Ishikawa (cell line): Measurements from ENCODE around the gene CD300LG.

Experiments used
- CEBPB ChIP-seq: IDR thresholded peaks from 2 replicates; pipeline ENCODE4 v1.6.1; 2012
- CREB1 ChIP-seq: IDR thresholded peaks from 2 replicates; pipeline ENCODE4 v1.6.1; 2012; ENCODE audit warnings: low read depth
- EGR1 ChIP-seq: IDR thresholded peaks from 2 replicates; pipeline ENCODE4 v1.6.1; 2012
- EP300 ChIP-seq: IDR thresholded peaks from 2 replicates; pipeline ENCODE4 v1.6.1; 2012; ENCODE audit warnings: borderline replicate concordance
- MAX ChIP-seq: IDR thresholded peaks from 2 replicates; pipeline ENCODE4 v1.6.1; 2012
- NFIC ChIP-seq: IDR thresholded peaks from 2 replicates; pipeline ENCODE4 v1.6.1; 2012
- RAD21 ChIP-seq: IDR thresholded peaks from 2 replicates; pipeline ENCODE4 v1.6.1; 2012; ENCODE audit warnings: low read depth
- TAF1 ChIP-seq: IDR thresholded peaks from 2 replicates; pipeline ENCODE4 v1.6.1; 2012; ENCODE audit warnings: low read depth, mild to moderate bottlenecking
- TCF12 ChIP-seq: IDR thresholded peaks from 2 replicates; pipeline ENCODE4 v1.6.1; 2012; ENCODE audit warnings: low read depth
- TEAD4 ChIP-seq: IDR thresholded peaks from 2 replicates; pipeline ENCODE4 v1.6.1; 2012
- YY1 ChIP-seq: IDR thresholded peaks from 2 replicates; pipeline ENCODE4 v1.6.1; 2012; ENCODE audit warnings: low read depth
- ZBTB7A ChIP-seq: IDR thresholded peaks from 2 replicates; pipeline ENCODE4 v1.6.1; 2012; ENCODE audit warnings: low read depth
- TF ChIP-seq, protein P1 (sequence below): IDR thresholded peaks from 2 replicates; pipeline ENCODE4 v1.6.1; 2012; ENCODE audit warnings: low read depth, mild to moderate bottlenecking

- no peak for TF ChIP-seq TAF1
- TF ChIP-seq, protein P1, sequence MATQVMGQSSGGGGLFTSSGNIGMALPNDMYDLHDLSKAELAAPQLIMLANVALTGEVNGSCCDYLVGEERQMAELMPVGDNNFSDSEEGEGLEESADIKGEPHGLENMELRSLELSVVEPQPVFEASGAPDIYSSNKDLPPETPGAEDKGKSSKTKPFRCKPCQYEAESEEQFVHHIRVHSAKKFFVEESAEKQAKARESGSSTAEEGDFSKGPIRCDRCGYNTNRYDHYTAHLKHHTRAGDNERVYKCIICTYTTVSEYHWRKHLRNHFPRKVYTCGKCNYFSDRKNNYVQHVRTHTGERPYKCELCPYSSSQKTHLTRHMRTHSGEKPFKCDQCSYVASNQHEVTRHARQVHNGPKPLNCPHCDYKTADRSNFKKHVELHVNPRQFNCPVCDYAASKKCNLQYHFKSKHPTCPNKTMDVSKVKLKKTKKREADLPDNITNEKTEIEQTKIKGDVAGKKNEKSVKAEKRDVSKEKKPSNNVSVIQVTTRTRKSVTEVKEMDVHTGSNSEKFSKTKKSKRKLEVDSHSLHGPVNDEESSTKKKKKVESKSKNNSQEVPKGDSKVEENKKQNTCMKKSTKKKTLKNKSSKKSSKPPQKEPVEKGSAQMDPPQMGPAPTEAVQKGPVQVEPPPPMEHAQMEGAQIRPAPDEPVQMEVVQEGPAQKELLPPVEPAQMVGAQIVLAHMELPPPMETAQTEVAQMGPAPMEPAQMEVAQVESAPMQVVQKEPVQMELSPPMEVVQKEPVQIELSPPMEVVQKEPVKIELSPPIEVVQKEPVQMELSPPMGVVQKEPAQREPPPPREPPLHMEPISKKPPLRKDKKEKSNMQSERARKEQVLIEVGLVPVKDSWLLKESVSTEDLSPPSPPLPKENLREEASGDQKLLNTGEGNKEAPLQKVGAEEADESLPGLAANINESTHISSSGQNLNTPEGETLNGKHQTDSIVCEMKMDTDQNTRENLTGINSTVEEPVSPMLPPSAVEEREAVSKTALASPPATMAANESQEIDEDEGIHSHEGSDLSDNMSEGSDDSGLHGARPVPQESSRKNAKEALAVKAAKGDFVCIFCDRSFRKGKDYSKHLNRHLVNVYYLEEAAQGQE, result no peak
- TF ChIP-seq EGR1, result no peak
- TF ChIP-seq MAX, result no peak
- no peak for TF ChIP-seq EP300
- no peak for TF ChIP-seq RAD21
- TF ChIP-seq YY1, result no peak
- TF ChIP-seq CEBPB, result no peak
- TF ChIP-seq NFIC, result no peak
- TF ChIP-seq ZBTB7A, result no peak
- no peak for TF ChIP-seq TCF12
- TF ChIP-seq TEAD4, result no peak
- no peak for TF ChIP-seq CREB1
Measured at GRCh38 chr17:43873815-43874214, 26.8 kb downstream of the CD300LG start.
